HEK293 (cell line): ENCODE measurements around the gene RRP15.

Experiments
- ZBTB21 ChIP-seq: fragments of 450-650 bp; formaldehyde crosslinking; IDR thresholded peaks from 2 replicates; pipeline ENCODE4 v1.5.1; 2017; ENCODE audit warnings: missing biosample characterization, missing genetic modification characterization
- ZNF10 ChIP-seq: fragments of 450-650 bp; formaldehyde crosslinking; IDR thresholded peaks from 2 replicates; pipeline ENCODE4 v1.5.1; 2017; ENCODE audit warnings: missing biosample characterization, missing genetic modification characterization
- ZNF112 ChIP-seq: fragments of 450-650 bp; formaldehyde crosslinking; IDR thresholded peaks from 2 replicates; pipeline ENCODE4 v1.5.0; 2017; ENCODE audit warnings: missing biosample characterization, missing genetic modification characterization
- ZNF16 ChIP-seq: fragments of 450-650 bp; formaldehyde crosslinking; IDR thresholded peaks from 2 replicates; pipeline ENCODE4 v1.5.1; 2016; ENCODE audit warnings: low read depth, missing biosample characterization, missing genetic modification characterization
- ZSCAN23 ChIP-seq: fragments of 450-650 bp; formaldehyde crosslinking; IDR thresholded peaks from 2 replicates; pipeline ENCODE4 v1.5.1; 2016; ENCODE audit warnings: missing biosample characterization, missing genetic modification characterization
- TF ChIP-seq, protein P1 (sequence below): fragments of 450-650 bp; formaldehyde crosslinking; optimal IDR thresholded peaks from 2 replicates; pipeline ENCODE3; 2016; ENCODE audit warnings: missing biosample characterization, mild to moderate bottlenecking, missing genetic modification characterization
- TF ChIP-seq, protein P2 (sequence below): fragments of 450-650 bp; formaldehyde crosslinking; IDR thresholded peaks from 2 replicates; pipeline ENCODE4 v1.5.1; 2016; ENCODE audit warnings: missing biosample characterization, missing genetic modification characterization
- TF ChIP-seq, protein P3 (sequence below): fragments of 450-650 bp; formaldehyde crosslinking; IDR thresholded peaks from 2 replicates; pipeline ENCODE4 v1.5.1; 2016; ENCODE audit warnings: missing biosample characterization, missing genetic modification characterization

DNA sequence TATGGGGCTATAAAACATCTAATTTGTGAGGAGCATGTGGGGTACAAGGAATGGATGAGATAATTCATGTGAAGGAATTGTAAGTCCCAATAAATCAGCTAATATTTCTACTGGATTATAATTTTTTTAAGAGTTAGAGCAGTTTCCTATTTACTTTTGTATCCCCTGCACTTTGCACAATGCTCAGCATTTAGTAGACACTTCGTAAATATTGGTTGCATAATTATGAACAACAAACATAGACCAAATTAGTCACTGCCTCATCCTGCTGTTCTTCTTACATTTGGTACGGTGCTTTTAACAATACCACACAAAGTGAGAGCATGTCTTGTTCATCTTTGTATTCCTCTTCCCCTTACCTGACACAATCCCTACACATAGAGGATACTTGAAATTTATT lies 27.1 kb upstream of the RRP15 start:
- TF ChIP-seq ZBTB21 (tag by site-specific recombination) (no peak), ZNF16 (tag by site-specific recombination) (no peak), ZNF112 (tag by site-specific recombination) (no peak), ZNF10 (tag by site-specific recombination) (no peak), ZSCAN23 (no peak)
- TF ChIP-seq, protein P1, sequence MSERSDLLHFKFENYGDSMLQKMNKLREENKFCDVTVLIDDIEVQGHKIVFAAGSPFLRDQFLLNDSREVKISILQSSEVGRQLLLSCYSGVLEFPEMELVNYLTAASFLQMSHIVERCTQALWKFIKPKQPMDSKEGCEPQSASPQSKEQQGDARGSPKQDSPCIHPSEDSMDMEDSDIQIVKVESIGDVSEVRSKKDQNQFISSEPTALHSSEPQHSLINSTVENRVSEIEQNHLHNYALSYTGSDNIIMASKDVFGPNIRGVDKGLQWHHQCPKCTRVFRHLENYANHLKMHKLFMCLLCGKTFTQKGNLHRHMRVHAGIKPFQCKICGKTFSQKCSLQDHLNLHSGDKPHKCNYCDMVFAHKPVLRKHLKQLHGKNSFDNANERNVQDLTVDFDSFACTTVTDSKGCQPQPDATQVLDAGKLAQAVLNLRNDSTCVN (tag by site-specific recombination) = no peak
- TF ChIP-seq, protein P2, sequence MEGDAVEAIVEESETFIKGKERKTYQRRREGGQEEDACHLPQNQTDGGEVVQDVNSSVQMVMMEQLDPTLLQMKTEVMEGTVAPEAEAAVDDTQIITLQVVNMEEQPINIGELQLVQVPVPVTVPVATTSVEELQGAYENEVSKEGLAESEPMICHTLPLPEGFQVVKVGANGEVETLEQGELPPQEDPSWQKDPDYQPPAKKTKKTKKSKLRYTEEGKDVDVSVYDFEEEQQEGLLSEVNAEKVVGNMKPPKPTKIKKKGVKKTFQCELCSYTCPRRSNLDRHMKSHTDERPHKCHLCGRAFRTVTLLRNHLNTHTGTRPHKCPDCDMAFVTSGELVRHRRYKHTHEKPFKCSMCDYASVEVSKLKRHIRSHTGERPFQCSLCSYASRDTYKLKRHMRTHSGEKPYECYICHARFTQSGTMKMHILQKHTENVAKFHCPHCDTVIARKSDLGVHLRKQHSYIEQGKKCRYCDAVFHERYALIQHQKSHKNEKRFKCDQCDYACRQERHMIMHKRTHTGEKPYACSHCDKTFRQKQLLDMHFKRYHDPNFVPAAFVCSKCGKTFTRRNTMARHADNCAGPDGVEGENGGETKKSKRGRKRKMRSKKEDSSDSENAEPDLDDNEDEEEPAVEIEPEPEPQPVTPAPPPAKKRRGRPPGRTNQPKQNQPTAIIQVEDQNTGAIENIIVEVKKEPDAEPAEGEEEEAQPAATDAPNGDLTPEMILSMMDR = no peak
- TF ChIP-seq, protein P3, sequence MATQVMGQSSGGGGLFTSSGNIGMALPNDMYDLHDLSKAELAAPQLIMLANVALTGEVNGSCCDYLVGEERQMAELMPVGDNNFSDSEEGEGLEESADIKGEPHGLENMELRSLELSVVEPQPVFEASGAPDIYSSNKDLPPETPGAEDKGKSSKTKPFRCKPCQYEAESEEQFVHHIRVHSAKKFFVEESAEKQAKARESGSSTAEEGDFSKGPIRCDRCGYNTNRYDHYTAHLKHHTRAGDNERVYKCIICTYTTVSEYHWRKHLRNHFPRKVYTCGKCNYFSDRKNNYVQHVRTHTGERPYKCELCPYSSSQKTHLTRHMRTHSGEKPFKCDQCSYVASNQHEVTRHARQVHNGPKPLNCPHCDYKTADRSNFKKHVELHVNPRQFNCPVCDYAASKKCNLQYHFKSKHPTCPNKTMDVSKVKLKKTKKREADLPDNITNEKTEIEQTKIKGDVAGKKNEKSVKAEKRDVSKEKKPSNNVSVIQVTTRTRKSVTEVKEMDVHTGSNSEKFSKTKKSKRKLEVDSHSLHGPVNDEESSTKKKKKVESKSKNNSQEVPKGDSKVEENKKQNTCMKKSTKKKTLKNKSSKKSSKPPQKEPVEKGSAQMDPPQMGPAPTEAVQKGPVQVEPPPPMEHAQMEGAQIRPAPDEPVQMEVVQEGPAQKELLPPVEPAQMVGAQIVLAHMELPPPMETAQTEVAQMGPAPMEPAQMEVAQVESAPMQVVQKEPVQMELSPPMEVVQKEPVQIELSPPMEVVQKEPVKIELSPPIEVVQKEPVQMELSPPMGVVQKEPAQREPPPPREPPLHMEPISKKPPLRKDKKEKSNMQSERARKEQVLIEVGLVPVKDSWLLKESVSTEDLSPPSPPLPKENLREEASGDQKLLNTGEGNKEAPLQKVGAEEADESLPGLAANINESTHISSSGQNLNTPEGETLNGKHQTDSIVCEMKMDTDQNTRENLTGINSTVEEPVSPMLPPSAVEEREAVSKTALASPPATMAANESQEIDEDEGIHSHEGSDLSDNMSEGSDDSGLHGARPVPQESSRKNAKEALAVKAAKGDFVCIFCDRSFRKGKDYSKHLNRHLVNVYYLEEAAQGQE (tag by site-specific recombination) = no peak
